ENCODE measurements around the gene MAG.

Gene MAG

DNA sequence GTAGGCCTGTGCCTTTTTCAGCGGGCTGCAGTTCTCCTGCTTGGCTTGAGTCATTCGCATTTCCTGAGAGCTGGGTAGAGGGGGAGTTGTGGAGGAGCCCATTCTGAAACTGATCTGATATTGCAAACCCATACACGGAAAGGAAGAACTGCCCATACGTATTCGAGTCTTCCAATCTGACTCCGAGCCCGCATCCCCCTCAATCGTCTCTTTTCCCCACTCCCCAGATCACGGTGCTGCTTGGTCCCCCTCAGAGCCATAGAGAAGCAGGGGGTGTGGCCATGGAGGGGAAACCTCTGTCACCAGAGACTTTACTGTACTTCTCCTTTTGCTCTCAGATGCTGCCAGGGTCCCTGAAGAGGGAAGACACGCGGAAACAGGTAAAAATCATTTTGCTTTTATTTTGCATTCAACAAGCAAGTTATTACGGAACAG lies 36.9 kb downstream of the MAG start, which contains the start of gene CD22:
Gene CD22, plus strand, starts transcription at position 337 of the 435 bp plus-strand sequence. CDS start 2,854 bp downstream, outside the sequence.
- Histone ChIP-seq H3K4me1 (ENCODE audit: insufficient read depth, low read length) (0 out of 2 replicates have a peak, but pooled peaks cover 2% of the 10 kb centered on the region), H3K9ac (ENCODE audit: low read depth, low read length) (no peak within 1 kb of the TSS), H3K36me3 (ENCODE audit: insufficient read depth, low read length) (no peaks in the 10 kb centered on the region), H3K27me3 (ENCODE audit: insufficient read depth, low read length) (no peaks in the 10 kb centered on the region), H3K4me3 (ENCODE audit: low read length) (no peak within 1 kb of the TSS), H3K9me3 (ENCODE audit: insufficient read depth, low read depth, low read length) (no peaks in the 10 kb centered on the region), H3K27ac (ENCODE audit: low read depth, low read length) (no peak within 1 kb of the TSS)
- WGBS = 74% methylated on average over 12 of the region's 12 CpGs

DNA sequence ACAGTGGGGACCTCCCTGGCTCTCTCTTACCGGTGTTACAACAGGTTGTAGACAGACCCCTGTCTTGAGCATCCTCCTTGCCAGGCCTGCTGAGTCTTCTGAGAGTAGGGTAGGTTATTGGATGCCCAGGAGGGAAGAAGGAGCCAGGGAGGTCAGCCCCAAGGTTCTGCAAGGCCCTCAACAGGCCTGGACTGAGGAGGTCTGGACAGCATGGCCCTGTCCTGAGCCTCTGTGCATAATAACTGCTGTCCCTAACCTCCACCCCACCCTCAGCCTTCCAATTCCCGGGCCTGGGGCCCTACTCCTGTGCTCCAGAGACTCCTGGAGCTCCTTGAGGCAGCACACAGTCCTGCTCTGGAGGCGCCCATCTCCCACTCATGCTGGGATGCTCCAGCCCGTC lies 37.4 kb downstream of the MAG start:
- no peak overlapping the region for H3K9ac ChIP-seq (ENCODE audit: low read depth, low read length)
- 0 out of 2 replicates have a peak, but pooled peaks cover 2% of the 10 kb centered on the region for H3K4me1 ChIP-seq (ENCODE audit: insufficient read depth, low read length)
- H3K27me3 ChIP-seq (ENCODE audit: insufficient read depth, low read length) = no peaks in the 10 kb centered on the region
- H3K4me3 ChIP-seq (ENCODE audit: low read length) = no peak overlapping the region
- H3K9me3 ChIP-seq (ENCODE audit: insufficient read depth, low read depth, low read length) = no peaks in the 10 kb centered on the region
- H3K27ac ChIP-seq (ENCODE audit: low read depth, low read length) = no peak overlapping the region
- H3K36me3 ChIP-seq (ENCODE audit: insufficient read depth, low read length) = no peaks in the 10 kb centered on the region
- 88% methylated on average over 4 of the region's 4 CpGs for WGBS

DNA sequence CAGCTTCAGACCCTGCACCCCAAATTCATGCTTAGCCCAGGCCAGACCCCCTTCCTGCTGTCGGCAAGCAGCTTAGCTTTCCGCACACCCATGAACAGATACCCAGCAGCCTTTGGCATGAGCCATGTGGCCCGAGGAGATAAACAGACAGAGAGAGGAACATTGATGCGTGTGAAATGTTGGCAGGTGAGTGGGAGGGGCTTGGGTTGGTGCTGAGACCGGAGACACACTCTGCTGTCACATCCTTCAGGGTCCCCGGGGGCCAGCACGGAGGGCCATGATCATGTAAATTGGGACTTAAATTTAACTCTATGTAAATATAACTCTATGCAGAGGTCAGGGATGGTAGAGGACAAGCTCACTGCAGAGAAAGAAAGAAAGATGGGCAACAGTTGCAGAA lies 38.5 kb downstream of the MAG start:
- WGBS = 88% methylated on average over 7 of the region's 7 CpGs
- Histone ChIP-seq H3K9ac (ENCODE audit: low read depth, low read length) (no peak overlapping the region), H3K27ac (ENCODE audit: low read depth, low read length) (no peak overlapping the region), H3K4me1 (ENCODE audit: insufficient read depth, low read length) (0 out of 2 replicates have a peak, but pooled peaks cover 2% of the 10 kb centered on the region), H3K4me3 (ENCODE audit: low read length) (no peak overlapping the region), H3K36me3 (ENCODE audit: insufficient read depth, low read length) (no peaks in the 10 kb centered on the region), H3K27me3 (ENCODE audit: insufficient read depth, low read length) (no peaks in the 10 kb centered on the region), H3K9me3 (ENCODE audit: insufficient read depth, low read depth, low read length) (no peaks in the 10 kb centered on the region)

DNA sequence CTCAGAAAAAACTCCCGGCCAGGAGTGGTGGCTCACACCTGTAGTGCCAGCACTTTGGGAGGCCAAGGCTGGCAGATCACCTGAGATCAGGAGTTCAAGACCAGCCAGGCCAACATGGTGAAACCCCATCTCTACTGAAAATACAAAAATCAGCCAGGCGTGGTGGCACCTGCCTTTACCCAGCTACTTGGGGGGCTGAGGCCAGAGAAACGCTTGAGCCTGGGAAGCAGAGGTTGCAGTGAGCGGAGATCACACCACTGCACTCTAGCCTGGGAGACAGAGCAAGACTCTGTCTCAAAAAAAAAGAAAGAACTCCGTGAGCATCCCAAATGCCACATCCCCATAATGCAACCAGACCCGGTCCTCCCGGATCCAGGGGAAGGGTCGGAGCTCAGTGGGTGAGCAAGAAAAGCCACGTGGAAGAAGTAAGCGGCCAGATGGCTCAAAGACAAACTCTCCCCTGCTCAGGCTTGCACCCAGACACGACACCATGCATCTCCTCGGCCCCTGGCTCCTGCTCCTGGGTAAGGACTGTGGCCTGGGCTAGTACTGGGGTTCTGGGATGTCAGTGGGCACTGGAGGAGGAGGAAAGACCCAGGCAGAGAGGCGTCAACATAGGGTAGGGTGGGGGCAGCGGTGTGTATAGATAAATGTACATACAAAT lies 39.7 kb downstream of the MAG start:
- no peaks in the 10 kb centered on the region for H3K9me3 ChIP-seq (ENCODE audit: insufficient read depth, low read depth, low read length)
- no peak overlapping the region for H3K4me3 ChIP-seq (ENCODE audit: low read length)
- no peak overlapping the region for H3K9ac ChIP-seq (ENCODE audit: low read depth, low read length)
- H3K27ac ChIP-seq (ENCODE audit: low read depth, low read length) = no peak overlapping the region
- H3K36me3 ChIP-seq (ENCODE audit: insufficient read depth, low read length) = no peaks in the 10 kb centered on the region
- no peaks in the 10 kb centered on the region for H3K27me3 ChIP-seq (ENCODE audit: insufficient read depth, low read length)
- WGBS = 91% methylated on average over 12 of the region's 14 CpGs
- 0 out of 2 replicates have a peak, but pooled peaks cover 2% of the 10 kb centered on the region for H3K4me1 ChIP-seq (ENCODE audit: insufficient read depth, low read length)

DNA sequence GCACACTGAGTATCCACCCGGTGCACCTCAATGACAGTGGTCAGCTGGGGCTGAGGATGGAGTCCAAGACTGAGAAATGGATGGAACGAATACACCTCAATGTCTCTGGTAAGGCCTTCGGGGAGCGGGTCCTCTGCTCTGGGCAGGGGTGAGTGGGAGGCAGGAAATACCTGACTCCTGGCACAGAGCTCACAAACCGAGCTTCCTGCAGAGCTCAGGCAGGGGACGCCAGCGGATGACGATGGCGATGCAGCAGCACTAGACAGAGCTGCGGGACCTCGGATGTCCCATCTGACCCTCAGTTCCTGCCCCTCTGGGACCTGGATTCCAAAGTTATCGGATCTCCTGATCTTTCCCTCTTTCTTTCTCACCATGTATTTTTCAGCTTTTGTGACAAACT lies 40.9 kb downstream of the MAG start:
- Histone ChIP-seq H3K27me3 (ENCODE audit: insufficient read depth, low read length) (no peaks in the 10 kb centered on the region), H3K36me3 (ENCODE audit: insufficient read depth, low read length) (no peaks in the 10 kb centered on the region), H3K27ac (ENCODE audit: low read depth, low read length) (no peak overlapping the region), H3K9ac (ENCODE audit: low read depth, low read length) (no peak overlapping the region), H3K9me3 (ENCODE audit: insufficient read depth, low read depth, low read length) (no peaks in the 10 kb centered on the region), H3K4me3 (ENCODE audit: low read length) (no peak overlapping the region), H3K4me1 (ENCODE audit: insufficient read depth, low read length) (0 out of 2 replicates have a peak, but pooled peaks cover 2% of the 10 kb centered on the region)
- 91% methylated on average over 12 of the region's 12 CpGs for WGBS

DNA sequence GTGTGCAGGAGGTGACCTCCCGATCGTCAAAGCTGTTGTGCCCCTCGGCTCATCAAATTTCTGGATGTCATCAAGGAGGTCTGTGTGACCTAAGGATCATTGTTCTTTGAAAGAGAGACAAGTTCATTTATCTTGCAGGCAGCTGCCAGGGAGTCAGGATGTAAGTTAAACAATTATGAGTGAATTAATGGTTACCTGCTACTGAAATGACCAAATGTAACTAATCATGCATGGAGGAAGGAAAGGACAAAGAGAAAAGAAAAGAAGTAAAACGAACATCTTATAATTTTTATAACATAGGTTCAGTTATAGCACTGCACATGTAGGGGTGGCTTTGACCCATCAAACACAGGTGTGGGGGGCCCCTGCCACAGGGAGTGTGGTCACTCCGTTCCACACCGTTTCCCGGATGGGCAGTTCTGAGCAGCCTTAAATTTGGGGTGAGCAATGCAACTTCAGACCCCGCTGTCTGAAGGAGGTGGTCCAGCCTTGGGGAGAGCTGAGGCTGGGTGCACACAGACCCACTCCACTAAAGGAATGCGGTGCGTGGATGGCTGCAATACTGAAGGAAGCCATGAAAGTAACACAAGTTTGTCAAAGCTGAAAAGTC lies 42.3 kb downstream of the MAG start:
- Histone ChIP-seq H3K9ac (ENCODE audit: low read depth, low read length) (no peak overlapping the region), H3K4me1 (ENCODE audit: insufficient read depth, low read length) (no peaks in the 10 kb centered on the region), H3K27ac (ENCODE audit: low read depth, low read length) (no peak overlapping the region), H3K9me3 (ENCODE audit: insufficient read depth, low read depth, low read length) (no peaks in the 10 kb centered on the region), H3K27me3 (ENCODE audit: insufficient read depth, low read length) (no peaks in the 10 kb centered on the region), H3K36me3 (ENCODE audit: insufficient read depth, low read length) (no peaks in the 10 kb centered on the region), H3K4me3 (ENCODE audit: low read length) (no peak overlapping the region)
- 95% methylated on average over 9 of the region's 10 CpGs for WGBS

DNA sequence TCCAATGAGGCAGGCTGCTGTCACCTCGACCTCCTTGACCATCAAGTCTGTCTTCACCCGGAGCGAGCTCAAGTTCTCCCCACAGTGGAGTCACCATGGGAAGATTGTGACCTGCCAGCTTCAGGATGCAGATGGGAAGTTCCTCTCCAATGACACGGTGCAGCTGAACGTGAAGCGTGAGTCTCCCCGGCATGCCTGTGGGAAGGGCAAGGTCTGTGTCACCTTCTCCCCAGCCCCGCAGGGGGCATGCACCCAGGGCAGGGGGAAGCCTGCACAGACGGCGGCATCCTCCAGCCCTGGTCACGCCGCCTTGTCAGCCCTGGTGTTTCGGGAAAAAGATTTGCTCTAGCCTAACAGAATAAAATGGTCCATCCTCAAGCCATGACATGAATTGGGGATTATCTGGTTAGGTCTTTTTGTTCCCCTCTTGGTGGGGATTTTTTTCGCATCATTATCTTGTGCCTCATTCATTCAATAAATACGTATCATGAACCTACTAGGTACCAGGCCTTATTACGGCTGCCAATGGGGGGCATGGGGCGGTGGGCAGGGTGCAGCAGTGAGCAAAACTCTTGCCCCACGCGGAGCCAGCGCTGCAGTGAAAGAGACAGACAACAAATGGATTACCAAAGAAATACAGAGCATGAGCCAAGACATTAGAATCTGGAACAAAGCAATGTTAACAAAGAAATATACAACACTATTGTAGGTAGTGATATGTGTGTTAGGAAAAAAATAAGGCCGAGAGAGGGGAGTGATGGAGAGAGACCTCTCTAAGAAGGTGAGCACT lies 44.4 kb downstream of the MAG start:
- Histone ChIP-seq H3K27ac (ENCODE audit: low read depth, low read length) (no peak overlapping the region), H3K36me3 (ENCODE audit: insufficient read depth, low read length) (no peaks in the 10 kb centered on the region), H3K4me1 (ENCODE audit: insufficient read depth, low read length) (no peaks in the 10 kb centered on the region), H3K27me3 (ENCODE audit: insufficient read depth, low read length) (no peaks in the 10 kb centered on the region), H3K9ac (ENCODE audit: low read depth, low read length) (no peak overlapping the region), H3K9me3 (ENCODE audit: insufficient read depth, low read depth, low read length) (no peaks in the 10 kb centered on the region), H3K4me3 (ENCODE audit: low read length) (no peak overlapping the region)
- WGBS = 92% methylated on average over 21 of the region's 21 CpGs

DNA sequence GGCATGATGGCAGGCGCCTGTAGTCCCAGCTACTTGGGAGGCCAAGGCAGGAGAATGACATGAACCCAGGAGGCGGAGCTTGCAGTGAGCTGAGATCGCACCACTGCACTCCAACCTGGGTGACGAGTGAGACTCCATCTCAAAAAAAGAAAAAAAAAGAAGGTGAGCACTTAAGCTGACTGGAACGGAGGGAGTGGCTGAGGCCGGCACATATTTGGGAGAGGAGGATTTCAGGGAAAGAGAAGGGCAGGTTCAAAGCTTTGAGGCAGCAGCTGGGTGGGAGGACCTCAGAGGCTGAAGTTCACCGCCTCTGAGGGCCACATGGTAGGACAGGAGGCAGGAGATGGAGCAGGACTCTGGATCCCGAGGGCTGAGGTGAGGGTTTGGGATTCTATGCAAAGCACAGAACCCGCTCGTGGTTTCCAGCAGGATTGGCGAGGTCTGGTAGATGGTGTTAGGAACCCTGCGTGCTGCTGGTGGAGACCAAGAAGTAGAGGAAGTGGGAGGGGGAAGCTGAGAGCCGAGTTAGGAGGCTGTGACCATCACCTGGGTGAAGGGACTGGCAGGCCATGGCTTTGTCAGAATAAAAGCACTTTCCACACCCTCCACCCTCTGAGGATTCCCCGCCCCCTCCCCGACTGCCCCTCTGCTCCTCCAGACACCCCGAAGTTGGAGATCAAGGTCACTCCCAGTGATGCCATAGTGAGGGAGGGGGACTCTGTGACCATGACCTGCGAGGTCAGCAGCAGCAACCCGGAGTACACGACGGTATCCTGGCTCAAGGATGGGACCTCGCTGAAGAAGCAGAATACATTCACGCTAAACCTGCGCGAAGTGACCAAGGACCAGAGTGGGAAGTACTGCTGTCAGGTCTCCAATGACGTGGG lies 45.4 kb downstream of the MAG start:
- H3K9me3 ChIP-seq (ENCODE audit: insufficient read depth, low read depth, low read length) = no peaks in the 10 kb centered on the region
- H3K36me3 ChIP-seq (ENCODE audit: insufficient read depth, low read length) = no peaks in the 10 kb centered on the region
- WGBS = 89% methylated on average over 25 of the region's 25 CpGs
- H3K4me1 ChIP-seq (ENCODE audit: insufficient read depth, low read length) = no peaks in the 10 kb centered on the region
- H3K27me3 ChIP-seq (ENCODE audit: insufficient read depth, low read length) = no peaks in the 10 kb centered on the region
- H3K4me3 ChIP-seq (ENCODE audit: low read length) = no peak overlapping the region
- no peak overlapping the region for H3K9ac ChIP-seq (ENCODE audit: low read depth, low read length)
- H3K27ac ChIP-seq (ENCODE audit: low read depth, low read length) = no peak overlapping the region

DNA sequence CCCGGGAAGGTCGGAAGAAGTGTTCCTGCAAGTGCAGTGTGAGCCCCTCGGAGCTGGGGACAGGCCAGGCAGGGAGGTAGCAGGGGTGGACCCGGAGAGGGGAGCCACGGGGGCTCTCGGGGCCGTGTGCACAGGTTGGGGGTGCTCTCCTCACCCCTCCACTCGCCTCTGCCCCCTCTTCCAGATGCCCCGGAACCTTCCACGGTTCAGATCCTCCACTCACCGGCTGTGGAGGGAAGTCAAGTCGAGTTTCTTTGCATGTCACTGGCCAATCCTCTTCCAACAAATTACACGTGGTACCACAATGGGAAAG lies 46.0 kb downstream of the MAG start:
- Histone ChIP-seq H3K4me3 (ENCODE audit: low read length) (no peak overlapping the region), H3K4me1 (ENCODE audit: insufficient read depth, low read length) (no peaks in the 10 kb centered on the region), H3K27me3 (ENCODE audit: insufficient read depth, low read length) (no peaks in the 10 kb centered on the region), H3K36me3 (ENCODE audit: insufficient read depth, low read length) (no peaks in the 10 kb centered on the region), H3K9ac (ENCODE audit: low read depth, low read length) (no peak overlapping the region), H3K9me3 (ENCODE audit: insufficient read depth, low read depth, low read length) (no peaks in the 10 kb centered on the region), H3K27ac (ENCODE audit: low read depth, low read length) (no peak overlapping the region)
- 94% methylated on average over 13 of the region's 13 CpGs for WGBS

DNA sequence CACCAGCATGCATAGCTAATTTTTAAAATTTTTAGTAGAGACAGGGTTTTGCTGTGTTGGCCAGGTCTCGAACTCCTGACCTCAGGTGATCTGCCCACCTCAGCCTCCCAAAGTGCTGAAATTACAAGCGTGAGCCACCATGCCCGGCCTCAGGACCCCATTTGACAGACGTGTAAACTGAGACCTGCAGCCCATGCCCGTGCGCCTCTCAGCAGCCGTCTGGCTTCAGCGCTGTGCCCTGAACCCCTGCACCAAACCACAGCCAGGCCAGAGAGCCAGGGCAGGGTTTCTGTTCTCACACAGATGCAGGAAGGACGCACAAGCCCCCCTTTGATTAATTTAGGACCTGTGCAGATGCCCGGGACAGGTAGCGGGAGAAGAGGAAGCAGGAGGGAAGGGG lies 48.5 kb downstream of the MAG start:
- Histone ChIP-seq H3K9me3 (ENCODE audit: insufficient read depth, low read depth, low read length) (no peaks in the 10 kb centered on the region), H3K36me3 (ENCODE audit: insufficient read depth, low read length) (no peaks in the 10 kb centered on the region), H3K4me1 (ENCODE audit: insufficient read depth, low read length) (no peaks in the 10 kb centered on the region), H3K4me3 (ENCODE audit: low read length) (no peak overlapping the region), H3K27ac (ENCODE audit: low read depth, low read length) (no peak overlapping the region), H3K9ac (ENCODE audit: low read depth, low read length) (no peak overlapping the region), H3K27me3 (ENCODE audit: insufficient read depth, low read length) (no peaks in the 10 kb centered on the region)
- WGBS = 93% methylated on average over 11 of the region's 11 CpGs
